AG09309 (cell line): Measurements from ENCODE around the gene TSPAN17.

Source experiments
- DNase-seq: peaks from one replicate; pipeline ENCODE4 v3.0.0-alpha.2; 2010; ENCODE audit warnings: low read depth
- H3K4me3 ChIP-seq: 2 replicates; pipeline ENCODE4 v1.5.1; 2011; ENCODE audit warnings: mild to moderate bottlenecking, low read depth, low read length, moderate library complexity; ENCODE audit not compliant: control insufficient read depth
- CTCF ChIP-seq: IDR thresholded peaks from 2 replicates; pipeline ENCODE4 v1.5.1; 2011; ENCODE audit warnings: mild to moderate bottlenecking, low read depth, low read length, inconsistent platforms; ENCODE audit not compliant: insufficient read depth, control insufficient read depth; ENCODE audit errors: missing control alignments

TSPAN17 gene

DNA sequence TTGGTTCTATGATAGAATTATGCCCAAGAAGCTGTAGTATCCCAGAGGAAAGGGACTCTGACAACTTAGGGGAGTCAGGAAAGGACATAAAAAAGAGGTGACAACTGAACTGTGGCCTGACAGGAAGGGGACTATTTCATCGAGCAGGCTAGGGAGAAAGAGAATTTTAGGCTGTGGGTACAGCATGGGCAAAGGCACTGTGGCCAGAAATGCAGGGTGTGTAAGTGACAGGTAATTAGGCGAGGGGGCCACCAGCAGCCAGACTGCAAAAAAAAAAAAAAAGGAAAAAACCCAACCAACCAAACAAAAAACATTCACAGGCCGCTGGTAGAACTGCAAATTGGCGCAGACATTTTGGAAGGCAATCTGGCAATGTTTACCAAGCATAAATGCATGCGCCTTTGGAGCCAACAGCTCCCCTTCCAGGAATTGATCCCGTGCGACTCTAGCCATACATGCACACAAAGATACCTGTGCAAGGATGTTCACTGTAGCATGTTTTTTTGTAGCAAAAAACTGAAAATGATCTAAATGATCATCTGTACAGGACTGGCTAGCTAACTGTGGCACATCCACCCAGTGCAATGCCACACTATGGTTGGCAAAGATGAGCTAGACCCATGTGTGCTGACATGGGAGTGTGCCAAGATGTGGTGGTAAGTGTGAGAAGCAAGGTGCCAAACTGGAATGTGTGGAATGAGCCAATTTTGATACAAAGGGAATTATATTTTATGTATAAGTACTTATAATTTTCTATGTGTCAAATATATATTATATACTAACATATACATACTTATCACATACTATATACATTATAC lies 15.7 kb upstream of the TSPAN17 start:
- no peak for TF ChIP-seq CTCF
- no peak overlapping the region for H3K4me3 ChIP-seq
- no peak for DNase-seq

- no peak for TF ChIP-seq CTCF
- no peak for DNase-seq
- no peak overlapping the region for H3K4me3 ChIP-seq
Measured at GRCh38 chr5:176632745-176633144, 14.5 kb upstream of the TSPAN17 start.

DNA sequence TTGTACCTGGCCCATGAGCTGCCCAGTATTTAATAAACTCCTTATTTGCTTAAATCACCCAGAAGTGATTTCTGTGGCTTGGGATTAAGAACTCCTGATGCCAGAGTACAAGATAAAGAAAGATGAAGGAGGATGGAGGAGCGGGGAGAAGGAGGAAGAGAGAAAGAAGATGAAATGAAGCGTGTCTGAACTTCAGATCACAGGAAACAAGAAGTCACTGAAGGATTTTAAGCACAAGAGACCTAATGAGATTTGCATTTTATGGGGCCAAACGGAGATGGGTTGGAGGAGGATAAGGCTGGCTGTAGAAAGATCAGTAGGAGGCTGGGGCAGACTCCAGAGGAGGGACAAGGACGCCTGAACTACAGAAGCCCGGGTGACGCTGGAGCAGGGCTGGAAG lies 13.7 kb upstream of the TSPAN17 start:
- DNase-seq = no peak
- TF ChIP-seq CTCF = no peak
- no peak overlapping the region for H3K4me3 ChIP-seq

GRCh38 chr5:176636426-176636825 lies 10.9 kb upstream of the TSPAN17 start:
- DNase-seq = no peak
- no peak for TF ChIP-seq CTCF
- no peak overlapping the region for H3K4me3 ChIP-seq

GRCh38 chr5:176637556-176637955 lies 9.7 kb upstream of the TSPAN17 start:
- TF ChIP-seq CTCF = no peak
- H3K4me3 ChIP-seq = no peak overlapping the region
- no peak for DNase-seq

- H3K4me3 ChIP-seq = no peak overlapping the region
- no peak for DNase-seq
- TF ChIP-seq CTCF = no peak
Measured at GRCh38 chr5:176638437-176638836, 8.8 kb upstream of the TSPAN17 start.
